HG02943 (cell line): ENCODE measurements around the gene PLEKHS1.
"Not testable (repeated sequence)": the region's sequence is repeated elsewhere in the genome, so short reads cannot be mapped to it uniquely, and the experiment has no call there.

Experiments
- ATAC-seq: cut with Tn5 transposase; IDR thresholded peaks from one replicate; pipeline ENCODE4 v1.9.1; 2021; ENCODE audit warnings: mild to moderate bottlenecking, low read depth, moderate library complexity; ENCODE audit not compliant: unreplicated experiment

Gene PLEKHS1

GRCh38 chr10:113739577-113739976, 11.9 kb upstream of the PLEKHS1 start:
- ATAC-seq: no peak

- ATAC-seq: no peak
Observed at GRCh38 chr10:113740850-113741249, 10.6 kb upstream of the PLEKHS1 start.

GRCh38 chr10:113742466-113742865, 9.0 kb upstream of the PLEKHS1 start:
- ATAC-seq: no peak

- ATAC-seq: no peak
Observed at GRCh38 chr10:113743594-113743993, 7.9 kb upstream of the PLEKHS1 start.

GRCh38 chr10:113745374-113745773, 6.1 kb upstream of the PLEKHS1 start:
- no peak for ATAC-seq

- ATAC-seq: no peak
Observed at GRCh38 chr10:113746217-113746957, 5.1 kb upstream of the PLEKHS1 start.

GRCh38 chr10:113752553-113752952, 1.1 kb downstream of the PLEKHS1 start:
- ATAC-seq: no peak

GRCh38 chr10:113753020-113753692, 1.7 kb downstream of the PLEKHS1 start:
- ATAC-seq: no peak

- ATAC-seq: no peak
Observed at GRCh38 chr10:113754125-113754524, 2.6 kb downstream of the PLEKHS1 start.

GRCh38 chr10:113754768-113755167, 3.3 kb downstream of the PLEKHS1 start:
- ATAC-seq: no peak

- ATAC-seq: no peak
Observed at GRCh38 chr10:113756940-113757543, 5.6 kb downstream of the PLEKHS1 start.

- ATAC-seq: no peak
Observed at GRCh38 chr10:113762083-113762482, 10.6 kb downstream of the PLEKHS1 start.

GRCh38 chr10:113764582-113764981, 13.1 kb downstream of the PLEKHS1 start:
- ATAC-seq: no peak

GRCh38 chr10:113765910-113766309, 14.4 kb downstream of the PLEKHS1 start:
- no peak for ATAC-seq

GRCh38 chr10:113767222-113767621, 15.7 kb downstream of the PLEKHS1 start:
- no peak for ATAC-seq

- ATAC-seq: no peak
Observed at GRCh38 chr10:113770346-113770745, 18.9 kb downstream of the PLEKHS1 start.

- not testable (repeated sequence) for ATAC-seq
Observed at GRCh38 chr10:113771131-113771530, 19.6 kb downstream of the PLEKHS1 start.

- ATAC-seq: no peak
Observed at GRCh38 chr10:113775686-113776294, 24.3 kb downstream of the PLEKHS1 start.

- ATAC-seq: no peak
Observed at GRCh38 chr10:113776553-113776952, 25.1 kb downstream of the PLEKHS1 start.

GRCh38 chr10:113780681-113781250, 29.3 kb downstream of the PLEKHS1 start:
- no peak for ATAC-seq

- no peak for ATAC-seq
Observed at GRCh38 chr10:113782367-113782766, 30.9 kb downstream of the PLEKHS1 start.
